ENCODE results near the gene ZNF700.
"Not testable (repeated sequence)": the region's sequence is repeated elsewhere in the genome, so short reads cannot be mapped to it uniquely, and the experiment has no call there.

ZNF700 gene

DNA sequence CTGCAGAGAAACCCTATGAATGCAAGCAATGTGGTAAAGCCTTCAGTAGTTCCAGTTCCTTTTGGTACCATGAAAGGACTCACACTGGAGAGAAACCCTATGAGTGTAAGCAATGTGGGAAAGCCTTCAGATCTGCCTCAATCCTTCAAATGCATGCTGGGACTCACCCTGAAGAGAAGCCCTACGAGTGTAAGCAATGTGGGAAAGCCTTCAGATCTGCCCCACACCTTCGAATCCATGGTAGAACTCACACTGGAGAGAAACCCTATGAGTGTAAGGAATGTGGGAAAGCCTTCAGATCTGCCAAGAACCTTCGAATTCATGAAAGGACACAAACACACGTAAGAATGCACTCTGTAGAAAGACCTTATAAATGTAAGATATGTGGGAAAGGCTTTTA lies 54.6 kb downstream of the ZNF700 start:
- Histone ChIP-seq H3K27me3 (ENCODE audit: control insufficient read depth, insufficient read depth, low read length) (no peaks in the 10 kb centered on the region), H3K4me1 (ENCODE audit: control insufficient read depth, insufficient read depth, low read length) (no peaks in the 10 kb centered on the region), H3K9ac (ENCODE audit: low read length) (no peak overlapping the region), H3K4me3 (ENCODE audit: low read length) (peak overlapping the region; percentile 18), H3K27ac (ENCODE audit: low read depth, low read length) (no peak overlapping the region), H3K36me3 (ENCODE audit: control insufficient read depth, insufficient read depth, low read length) (peaks cover 10% of the 10 kb centered on the region)

DNA sequence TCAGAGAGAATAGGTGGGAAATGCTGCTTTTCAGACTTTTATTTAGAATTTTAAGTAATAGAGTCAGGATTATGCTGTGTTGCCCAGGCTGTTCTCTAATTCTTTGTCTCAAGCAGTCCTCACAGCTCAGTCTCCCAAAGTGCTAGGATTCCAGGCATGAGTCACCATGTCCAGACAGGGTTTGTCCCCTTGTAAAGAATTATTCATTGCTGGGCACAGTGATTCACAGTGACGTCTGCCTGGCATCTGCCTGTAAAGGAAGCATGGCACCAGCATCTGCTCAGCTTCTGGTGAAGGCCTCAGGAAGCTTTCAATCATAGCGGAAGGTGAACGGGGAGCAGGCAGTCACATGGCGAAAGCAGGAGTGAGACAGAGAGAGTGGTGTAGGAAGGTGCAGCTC lies 57.6 kb downstream of the ZNF700 start:
- H3K36me3 ChIP-seq (ENCODE audit: control insufficient read depth, insufficient read depth, low read length) = peaks cover 10% of the 10 kb centered on the region
- H3K9ac ChIP-seq (ENCODE audit: low read length) = no peak overlapping the region
- no peaks in the 10 kb centered on the region for H3K27me3 ChIP-seq (ENCODE audit: control insufficient read depth, insufficient read depth, low read length)
- H3K4me3 ChIP-seq (ENCODE audit: low read length) = no peak overlapping the region
- H3K27ac ChIP-seq (ENCODE audit: low read depth, low read length) = no peak overlapping the region
- no peaks in the 10 kb centered on the region for H3K4me1 ChIP-seq (ENCODE audit: control insufficient read depth, insufficient read depth, low read length)

DNA sequence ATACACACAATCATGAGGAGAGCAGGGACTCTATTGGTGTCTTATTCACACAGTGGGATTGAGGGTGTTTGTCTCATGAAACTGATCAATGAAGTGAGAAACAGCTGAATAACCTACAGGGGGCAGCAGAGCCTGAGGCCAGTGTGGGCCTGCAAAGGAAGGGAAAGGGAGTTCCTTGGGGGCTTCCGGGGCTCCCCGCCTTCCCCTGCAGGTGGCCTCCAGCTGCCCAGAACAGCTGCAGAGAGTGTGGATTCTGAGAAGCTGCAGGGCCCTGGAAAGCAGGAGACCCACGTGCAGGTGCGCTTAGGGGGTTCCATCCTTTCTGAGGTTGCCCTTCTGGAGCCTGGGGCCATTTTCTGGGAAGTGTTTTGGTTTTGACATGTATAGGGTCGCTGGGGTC lies 60.1 kb downstream of the ZNF700 start:
- no peaks in the 10 kb centered on the region for H3K4me1 ChIP-seq (ENCODE audit: control insufficient read depth, insufficient read depth, low read length)
- H3K4me3 ChIP-seq (ENCODE audit: low read length) = no peak overlapping the region
- H3K27ac ChIP-seq (ENCODE audit: low read depth, low read length) = no peak overlapping the region
- H3K9ac ChIP-seq (ENCODE audit: low read length) = no peak overlapping the region
- no peaks in the 10 kb centered on the region for H3K27me3 ChIP-seq (ENCODE audit: control insufficient read depth, insufficient read depth, low read length)
- peaks cover 2% of the 10 kb centered on the region for H3K36me3 ChIP-seq (ENCODE audit: control insufficient read depth, insufficient read depth, low read length)

DNA sequence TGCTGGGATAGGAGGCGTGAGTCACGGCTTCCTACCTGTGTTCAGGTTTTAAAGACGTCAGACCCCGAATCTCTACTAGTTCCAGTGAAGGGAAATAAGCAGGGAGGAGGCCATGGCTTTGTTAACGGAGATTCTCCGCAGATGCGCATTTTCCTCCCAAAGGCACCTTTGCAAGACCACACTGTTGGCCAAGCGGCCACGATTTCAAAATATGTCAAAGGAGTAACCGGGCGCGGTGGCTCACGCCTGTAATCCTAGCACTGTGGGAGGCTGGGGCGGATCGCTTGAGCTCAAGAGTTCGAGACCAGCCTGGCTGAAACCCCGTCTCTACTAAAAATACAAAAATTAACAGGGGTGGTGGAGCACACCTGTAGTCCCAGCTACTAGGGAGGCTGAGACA lies 61.8 kb downstream of the ZNF700 start:
- H3K4me3 ChIP-seq (ENCODE audit: low read length) = no peak overlapping the region
- no peak overlapping the region for H3K9ac ChIP-seq (ENCODE audit: low read length)
- H3K27ac ChIP-seq (ENCODE audit: low read depth, low read length) = no peak overlapping the region
- H3K4me1 ChIP-seq (ENCODE audit: control insufficient read depth, insufficient read depth, low read length) = no peaks in the 10 kb centered on the region
- H3K27me3 ChIP-seq (ENCODE audit: control insufficient read depth, insufficient read depth, low read length) = no peaks in the 10 kb centered on the region
- peaks cover 2% of the 10 kb centered on the region for H3K36me3 ChIP-seq (ENCODE audit: control insufficient read depth, insufficient read depth, low read length)

DNA sequence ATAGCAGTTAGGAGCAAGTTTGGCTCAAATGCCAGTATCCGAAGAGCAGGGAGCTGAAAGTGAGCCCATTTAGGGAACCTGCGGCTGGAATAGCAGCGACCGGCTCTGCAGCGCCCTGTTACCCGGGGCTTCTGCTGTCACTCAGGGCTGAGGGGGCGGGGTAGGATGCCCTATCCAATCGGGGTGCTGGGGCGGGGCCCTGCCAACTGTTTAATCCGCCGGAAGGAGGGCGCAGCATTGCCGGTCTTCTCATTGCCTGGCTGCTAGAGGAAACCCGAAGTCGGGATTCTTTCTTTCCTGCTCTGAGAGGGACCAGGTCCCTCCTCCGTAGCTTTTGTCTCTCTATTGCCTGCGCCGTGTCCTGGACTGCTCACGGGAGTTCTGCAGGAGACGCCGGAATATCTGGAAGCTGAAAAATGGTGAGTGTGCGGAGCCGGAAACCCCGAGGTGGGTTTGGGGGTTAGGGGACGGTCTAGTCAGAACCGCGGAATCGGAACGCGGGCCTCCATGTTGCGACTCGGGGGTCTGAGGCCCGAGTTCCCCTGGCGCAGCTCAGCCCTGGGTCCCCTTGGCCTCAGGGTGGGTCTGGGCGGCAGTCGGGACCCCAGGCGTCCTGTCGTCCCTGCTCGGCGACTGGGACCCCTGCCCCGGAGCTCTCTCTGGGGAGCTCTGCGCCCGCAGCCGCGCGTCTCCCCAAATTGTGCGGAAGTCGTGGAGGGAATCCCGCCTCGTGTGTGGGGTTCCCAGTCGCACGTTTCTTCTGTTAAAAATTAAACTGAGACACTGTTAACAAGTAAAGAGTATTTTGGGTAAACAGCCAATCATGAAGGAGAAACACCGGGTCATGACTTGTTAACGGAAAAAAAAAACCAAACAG lies 62.7 kb downstream of the ZNF700 start:
- H3K9ac ChIP-seq (ENCODE audit: low read length) = peak overlapping the region; percentile 73
- H3K36me3 ChIP-seq (ENCODE audit: control insufficient read depth, insufficient read depth, low read length) = peaks cover 2% of the 10 kb centered on the region
- no peaks in the 10 kb centered on the region for H3K4me1 ChIP-seq (ENCODE audit: control insufficient read depth, insufficient read depth, low read length)
- H3K4me3 ChIP-seq (ENCODE audit: low read length) = peak overlapping the region; percentile 95
- H3K27me3 ChIP-seq (ENCODE audit: control insufficient read depth, insufficient read depth, low read length) = no peaks in the 10 kb centered on the region
- peak overlapping the region; percentile 91 for H3K27ac ChIP-seq (ENCODE audit: low read depth, low read length)

DNA sequence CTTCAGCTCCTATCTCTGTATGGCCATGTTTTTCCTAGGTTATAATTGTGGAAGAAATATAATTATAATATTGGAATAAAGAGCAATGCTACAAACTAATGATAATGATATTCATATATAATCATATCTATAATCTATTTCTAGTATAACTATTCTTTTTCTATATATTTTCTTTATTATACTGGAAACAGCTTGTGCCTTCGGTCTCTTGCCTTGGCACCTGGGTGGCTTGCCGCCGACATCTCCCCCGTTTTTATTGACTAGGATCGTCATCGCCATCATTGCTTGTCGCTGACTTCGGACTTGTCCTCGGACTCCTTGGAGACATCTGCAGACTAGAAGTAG lies 64.2 kb downstream of the ZNF700 start:
- Histone ChIP-seq H3K27ac (ENCODE audit: low read depth, low read length) (peak overlapping the region; percentile 91), H3K9ac (ENCODE audit: low read length) (no peak overlapping the region), H3K4me3 (ENCODE audit: low read length) (peak overlapping the region; percentile 95), H3K4me1 (ENCODE audit: control insufficient read depth, insufficient read depth, low read length) (peaks cover 4% of the 10 kb centered on the region), H3K27me3 (ENCODE audit: control insufficient read depth, insufficient read depth, low read length) (no peaks in the 10 kb centered on the region), H3K36me3 (ENCODE audit: control insufficient read depth, insufficient read depth, low read length) (peaks cover 2% of the 10 kb centered on the region)

DNA sequence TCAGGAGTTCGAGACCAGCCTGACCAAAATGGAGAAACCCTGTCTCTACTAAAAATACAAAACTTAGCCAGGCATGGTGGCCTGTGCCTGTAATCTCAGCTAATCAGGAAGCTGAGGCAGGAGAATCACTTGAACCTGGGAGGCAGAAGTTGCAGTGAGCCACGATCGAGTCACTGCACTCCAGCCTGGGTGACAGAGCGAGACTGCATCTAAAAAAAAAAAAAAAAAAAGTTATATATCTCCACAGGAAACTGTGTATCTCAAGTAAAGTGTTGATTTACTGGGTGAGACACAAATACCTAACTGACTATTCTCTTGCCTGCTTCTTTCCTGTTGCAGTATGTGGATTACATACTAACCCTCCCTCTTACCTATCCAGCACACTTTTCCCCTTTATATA lies 67.0 kb downstream of the ZNF700 start:
- not testable (repeated sequence) for H3K4me1 ChIP-seq (ENCODE audit: control insufficient read depth, insufficient read depth, low read length); H3K27ac ChIP-seq (ENCODE audit: low read depth, low read length); H3K9ac ChIP-seq (ENCODE audit: low read length); H3K4me3 ChIP-seq (ENCODE audit: low read length); H3K36me3 ChIP-seq (ENCODE audit: control insufficient read depth, insufficient read depth, low read length); H3K27me3 ChIP-seq (ENCODE audit: control insufficient read depth, insufficient read depth, low read length)

DNA sequence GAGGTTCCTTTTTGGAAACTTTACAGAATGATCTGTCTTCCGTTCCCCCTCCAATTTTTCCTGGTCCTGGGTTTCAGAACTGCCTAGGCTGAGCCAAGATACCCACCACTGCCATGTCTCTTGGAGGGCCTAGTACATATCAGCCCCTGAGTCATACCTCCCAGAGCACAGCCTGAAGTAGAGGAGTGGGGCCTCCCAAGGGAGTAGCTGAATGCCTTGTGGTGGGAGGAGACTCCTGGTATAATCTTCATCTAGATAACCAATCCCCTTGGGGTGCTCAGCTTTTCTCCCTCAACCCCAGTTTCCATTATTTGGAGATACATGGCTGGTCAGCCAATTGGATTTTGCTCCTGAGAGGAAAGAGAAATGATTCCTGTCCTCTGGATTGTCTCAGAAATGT lies 70.3 kb downstream of the ZNF700 start:
- H3K4me1 ChIP-seq (ENCODE audit: control insufficient read depth, insufficient read depth, low read length) = peaks cover 4% of the 10 kb centered on the region

More for the DNA sequence above, 70.3 kb downstream of the ZNF700 start:
- Histone ChIP-seq H3K27me3 (ENCODE audit: control insufficient read depth, insufficient read depth, low read length) (no peaks in the 10 kb centered on the region), H3K36me3 (ENCODE audit: control insufficient read depth, insufficient read depth, low read length) (no peaks in the 10 kb centered on the region), H3K27ac (ENCODE audit: low read depth, low read length) (no peak overlapping the region), H3K9ac (ENCODE audit: low read length) (no peak overlapping the region), H3K4me3 (ENCODE audit: low read length) (no peak overlapping the region)

All from rectal smooth muscle tissue (tissue), 1 donor.